OCI-LY1 (cell line): ENCODE measurements around the gene ARHGAP21.

Experiments used
- H2AFZ ChIP-seq: fragments of 200-600 bp; sonication (generic), shearing (Covaris generic); 2 replicates; pipeline ENCODE4 v1.6.0; 2014; ENCODE audit warnings: antibody characterized with exemption, mild to moderate bottlenecking, low read length
- H3F3A ChIP-seq: fragments of 200-600 bp; sonication (generic), shearing (Covaris generic); 2 replicates; pipeline ENCODE4 v1.6.0; 2014; ENCODE audit warnings: mild to moderate bottlenecking, antibody characterized with exemption, low read length, moderate library complexity; ENCODE audit not compliant: insufficient read depth
- H3K27ac ChIP-seq: fragments of 200-600 bp; sonication (generic); 2 replicates; pipeline ENCODE4 v1.5.1; 2014; ENCODE audit warnings: low read length, mixed run types, mild to moderate bottlenecking, low read depth; ENCODE audit not compliant: poor library complexity, severe bottlenecking
- H3K27me3 ChIP-seq: fragments of 200-600 bp; sonication (generic); 2 replicates; pipeline ENCODE4 v1.6.0; 2014; ENCODE audit warnings: antibody characterized with exemption, mild to moderate bottlenecking, low read length, moderate library complexity; ENCODE audit not compliant: insufficient read depth
- H3K36me3 ChIP-seq: fragments of 200-600 bp; sonication (generic); 2 replicates; pipeline ENCODE4 v1.6.1; 2014; ENCODE audit warnings: mild to moderate bottlenecking, antibody characterized with exemption, low read length, moderate library complexity, mixed read lengths; ENCODE audit not compliant: insufficient read depth
- H3K4me1 ChIP-seq: fragments of 200-600 bp; sonication (generic); 2 replicates; pipeline ENCODE4 v1.5.1; 2014; ENCODE audit warnings: mild to moderate bottlenecking, low read length, moderate library complexity; ENCODE audit not compliant: insufficient read depth, severe bottlenecking
- H3K4me2 ChIP-seq: fragments of 200-600 bp; sonication (generic), shearing (Covaris generic); 2 replicates; pipeline ENCODE4 v1.6.1; 2014; ENCODE audit warnings: low read length
- H3K4me3 ChIP-seq: fragments of 200-600 bp; sonication (generic); 2 replicates; pipeline ENCODE4 v1.5.1; 2014; ENCODE audit warnings: low read length, low read depth, mild to moderate bottlenecking, mixed read lengths; ENCODE audit not compliant: poor library complexity, severe bottlenecking
- H3K79me2 ChIP-seq: fragments of 200-600 bp; shearing (Covaris generic); 2 replicates; pipeline ENCODE4 v1.6.1; 2016; ENCODE audit warnings: mixed run types, low read length, mixed read lengths; ENCODE audit not compliant: insufficient read depth
- H3K9ac ChIP-seq: fragments of 200-600 bp; sonication (generic), shearing (Covaris generic); 2 replicates; pipeline ENCODE4 v1.6.1; 2014; ENCODE audit warnings: mild to moderate bottlenecking, low read length, mixed read lengths
- H3K9me2 ChIP-seq: fragments of 200-600 bp; sonication (generic), shearing (Covaris generic); 2 replicates; pipeline ENCODE4 v1.6.1; 2014; ENCODE audit warnings: low read depth, mild to moderate bottlenecking, low read length, mixed read lengths
- H3K9me3 ChIP-seq: fragments of 200-600 bp; shearing (Covaris generic); 2 replicates; pipeline ENCODE4 v1.6.1; 2014; ENCODE audit warnings: low read length, mixed read lengths
- H4K20me1 ChIP-seq: fragments of 200-600 bp; sonication (generic), shearing (Covaris generic); 2 replicates; pipeline ENCODE4 v1.6.0; 2016; ENCODE audit warnings: mild to moderate bottlenecking, low read length; ENCODE audit not compliant: insufficient read depth
- EZH2 ChIP-seq: fragments of 200-600 bp; sonication (generic), shearing (Covaris generic); IDR thresholded peaks from 2 replicates; pipeline ENCODE4 v1.8.0; 2017; ENCODE audit warnings: borderline replicate concordance, mixed run types, mild to moderate bottlenecking, antibody characterized with exemption, low read length, moderate library complexity, mixed read lengths
- TF ChIP-seq, protein P1 (sequence below): fragments of 200-600 bp; sonication (generic), shearing (Covaris generic); IDR thresholded peaks from 2 replicates; pipeline ENCODE4 v1.5.1; 2017; ENCODE audit warnings: mild to moderate bottlenecking, antibody characterized with exemption, low read length, moderate library complexity, mixed read lengths

ARHGAP21 gene

GRCh38 chr10:24561453-24561852 is 162.2 kb downstream of the ARHGAP21 start:
- no peak overlapping the region for H3K27ac ChIP-seq
- H3K27me3 ChIP-seq = no peaks in the 10 kb centered on the region
- H3K9me2 ChIP-seq = no peaks in the 10 kb centered on the region
- H3K4me3 ChIP-seq = no peak overlapping the region
- no peak overlapping the region for H3K4me2 ChIP-seq
- H2AFZ ChIP-seq = no peak overlapping the region
- no peak for TF ChIP-seq EZH2
- TF ChIP-seq, protein P1, sequence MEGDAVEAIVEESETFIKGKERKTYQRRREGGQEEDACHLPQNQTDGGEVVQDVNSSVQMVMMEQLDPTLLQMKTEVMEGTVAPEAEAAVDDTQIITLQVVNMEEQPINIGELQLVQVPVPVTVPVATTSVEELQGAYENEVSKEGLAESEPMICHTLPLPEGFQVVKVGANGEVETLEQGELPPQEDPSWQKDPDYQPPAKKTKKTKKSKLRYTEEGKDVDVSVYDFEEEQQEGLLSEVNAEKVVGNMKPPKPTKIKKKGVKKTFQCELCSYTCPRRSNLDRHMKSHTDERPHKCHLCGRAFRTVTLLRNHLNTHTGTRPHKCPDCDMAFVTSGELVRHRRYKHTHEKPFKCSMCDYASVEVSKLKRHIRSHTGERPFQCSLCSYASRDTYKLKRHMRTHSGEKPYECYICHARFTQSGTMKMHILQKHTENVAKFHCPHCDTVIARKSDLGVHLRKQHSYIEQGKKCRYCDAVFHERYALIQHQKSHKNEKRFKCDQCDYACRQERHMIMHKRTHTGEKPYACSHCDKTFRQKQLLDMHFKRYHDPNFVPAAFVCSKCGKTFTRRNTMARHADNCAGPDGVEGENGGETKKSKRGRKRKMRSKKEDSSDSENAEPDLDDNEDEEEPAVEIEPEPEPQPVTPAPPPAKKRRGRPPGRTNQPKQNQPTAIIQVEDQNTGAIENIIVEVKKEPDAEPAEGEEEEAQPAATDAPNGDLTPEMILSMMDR = no peak
- H3K4me1 ChIP-seq = no peaks in the 10 kb centered on the region
- no peaks in the 10 kb centered on the region for H3K79me2 ChIP-seq
- H3K9ac ChIP-seq = no peak overlapping the region
- H3K36me3 ChIP-seq = no peaks in the 10 kb centered on the region
- H3K9me3 ChIP-seq = no peaks in the 10 kb centered on the region
- H4K20me1 ChIP-seq = no peaks in the 10 kb centered on the region
- H3F3A ChIP-seq = no peaks in the 10 kb centered on the region

DNA sequence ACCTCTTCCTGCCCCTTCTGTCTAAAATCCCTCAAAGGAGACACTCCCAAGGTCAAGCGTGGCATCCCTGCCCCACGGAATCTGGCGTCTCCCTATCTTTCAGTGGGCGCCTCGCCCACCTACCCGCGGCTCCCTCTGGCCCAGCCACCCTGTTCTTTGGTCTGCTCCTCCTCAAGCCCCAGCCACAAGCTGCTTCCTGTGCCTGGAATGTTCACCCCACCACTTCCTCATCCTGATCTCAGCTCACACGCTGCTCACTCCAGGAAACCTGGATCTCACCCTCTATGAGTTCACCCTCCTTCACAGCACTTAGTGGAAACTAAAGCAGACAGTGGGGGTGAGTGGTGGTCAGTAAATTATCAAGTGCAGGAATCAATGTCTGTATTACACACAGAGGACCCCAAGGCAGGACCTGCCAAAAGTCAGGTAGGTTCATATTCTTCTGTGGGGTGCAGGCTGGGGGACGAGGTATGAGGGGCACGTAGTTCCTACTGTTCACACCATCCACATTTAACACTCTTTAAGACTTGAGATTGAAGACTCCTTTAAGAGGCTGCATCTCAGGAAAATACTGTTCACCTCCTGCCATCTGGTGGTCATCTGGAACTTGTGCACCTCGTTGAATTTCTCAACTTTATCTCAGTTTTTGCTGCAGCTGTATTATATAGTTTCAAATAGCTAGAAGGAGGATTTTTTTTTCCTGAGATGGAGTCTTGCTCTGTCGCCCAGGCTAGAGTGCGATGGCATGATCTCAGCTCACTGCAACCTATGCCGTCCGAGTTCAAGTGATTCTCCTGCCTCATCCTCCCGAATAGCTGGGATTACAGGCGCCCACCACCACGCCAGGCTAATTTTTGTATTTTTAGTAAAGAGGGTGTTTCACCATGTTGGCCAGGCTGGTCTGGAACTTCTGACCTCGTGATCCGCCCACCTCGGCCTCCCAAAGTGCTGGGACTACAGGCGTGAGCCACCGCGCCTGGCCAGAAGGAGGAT is 166.6 kb downstream of the ARHGAP21 start:
- Histone ChIP-seq H3K4me1 (no peaks in the 10 kb centered on the region), H3K27me3 (no peaks in the 10 kb centered on the region), H4K20me1 (no peaks in the 10 kb centered on the region), H2AFZ (no peak overlapping the region), H3F3A (no peaks in the 10 kb centered on the region), H3K9me2 (no peaks in the 10 kb centered on the region), H3K4me2 (no peak overlapping the region), H3K27ac (no peak overlapping the region), H3K36me3 (no peaks in the 10 kb centered on the region), H3K4me3 (no peak overlapping the region), H3K79me2 (no peaks in the 10 kb centered on the region), H3K9ac (no peak overlapping the region), H3K9me3 (no peaks in the 10 kb centered on the region)
- TF ChIP-seq, protein P1 = peak; percentile 66
- no peak for TF ChIP-seq EZH2

- TF ChIP-seq EZH2 = no peak
- TF ChIP-seq, protein P1 = no peak
- Histone ChIP-seq H2AFZ (no peak overlapping the region), H3K4me3 (no peak overlapping the region)
Observed at GRCh38 chr10:24556126-24556749, 167.4 kb downstream of the ARHGAP21 start.

More at GRCh38 chr10:24556126-24556749, 167.4 kb downstream of the ARHGAP21 start:
- Histone ChIP-seq H3K9me2 (no peaks in the 10 kb centered on the region), H3K27me3 (no peaks in the 10 kb centered on the region), H3K9me3 (no peaks in the 10 kb centered on the region), H4K20me1 (no peaks in the 10 kb centered on the region), H3K4me2 (no peak overlapping the region), H3K36me3 (no peaks in the 10 kb centered on the region), H3F3A (no peaks in the 10 kb centered on the region), H3K9ac (no peak overlapping the region), H3K79me2 (no peaks in the 10 kb centered on the region), H3K27ac (no peak overlapping the region), H3K4me1 (no peaks in the 10 kb centered on the region)
